HL-60 (cell line): ENCODE measurements around the gene BCDIN3D.

Experiments used
- DNase-seq, 2 experiments: peaks; one replicate each; pipeline ENCODE4 v3.0.0-alpha.2; 2010 to 2020; ENCODE audit warnings: low read depth in 1 of 2, low spot score in 1 of 2
- H3K27ac ChIP-seq: fragments of 250-450 bp; sonication (Bioruptor Pico); replicated peaks from 2 replicates; pipeline ENCODE4 v1.5.1; 2020; ENCODE audit warnings: mild to moderate bottlenecking, moderate library complexity
- H3K27me3 ChIP-seq: fragments of 250-450 bp; sonication (Bioruptor Pico); 2 replicates; pipeline ENCODE4 v1.5.1; 2021; ENCODE audit warnings: mild to moderate bottlenecking, moderate library complexity; ENCODE audit not compliant: insufficient read depth, poor library complexity, severe bottlenecking
- H3K4me3 ChIP-seq: replicated peaks from 2 replicates; pipeline ENCODE4 v1.5.1; 2011; ENCODE audit warnings: mild to moderate bottlenecking, control low read depth, low read length; ENCODE audit not compliant: insufficient read depth
- GABPA ChIP-seq: IDR thresholded peaks from 2 replicates; pipeline ENCODE4 v1.6.1; 2012; ENCODE audit warnings: low read depth
- POLR2AphosphoS5 ChIP-seq: IDR thresholded peaks from 2 replicates; pipeline ENCODE4 v1.6.1; 2012; ENCODE audit warnings: low read depth
- SPI1 ChIP-seq: IDR thresholded peaks from 2 replicates; pipeline ENCODE4 v1.6.1; 2012; ENCODE audit warnings: low read depth, mild to moderate bottlenecking, borderline replicate concordance
- TF ChIP-seq, protein P1 (sequence below): IDR thresholded peaks from one replicate; pipeline ENCODE4 v1.5.1; 2011; ENCODE audit warnings: low read length, control low read depth, inconsistent platforms; ENCODE audit not compliant: insufficient read depth
- TF ChIP-seq, protein P2 (sequence below): IDR thresholded peaks from 2 replicates; pipeline ENCODE4 v1.6.1; 2012; ENCODE audit warnings: low read depth; ENCODE audit not compliant: insufficient replicate concordance

BCDIN3D gene

DNA sequence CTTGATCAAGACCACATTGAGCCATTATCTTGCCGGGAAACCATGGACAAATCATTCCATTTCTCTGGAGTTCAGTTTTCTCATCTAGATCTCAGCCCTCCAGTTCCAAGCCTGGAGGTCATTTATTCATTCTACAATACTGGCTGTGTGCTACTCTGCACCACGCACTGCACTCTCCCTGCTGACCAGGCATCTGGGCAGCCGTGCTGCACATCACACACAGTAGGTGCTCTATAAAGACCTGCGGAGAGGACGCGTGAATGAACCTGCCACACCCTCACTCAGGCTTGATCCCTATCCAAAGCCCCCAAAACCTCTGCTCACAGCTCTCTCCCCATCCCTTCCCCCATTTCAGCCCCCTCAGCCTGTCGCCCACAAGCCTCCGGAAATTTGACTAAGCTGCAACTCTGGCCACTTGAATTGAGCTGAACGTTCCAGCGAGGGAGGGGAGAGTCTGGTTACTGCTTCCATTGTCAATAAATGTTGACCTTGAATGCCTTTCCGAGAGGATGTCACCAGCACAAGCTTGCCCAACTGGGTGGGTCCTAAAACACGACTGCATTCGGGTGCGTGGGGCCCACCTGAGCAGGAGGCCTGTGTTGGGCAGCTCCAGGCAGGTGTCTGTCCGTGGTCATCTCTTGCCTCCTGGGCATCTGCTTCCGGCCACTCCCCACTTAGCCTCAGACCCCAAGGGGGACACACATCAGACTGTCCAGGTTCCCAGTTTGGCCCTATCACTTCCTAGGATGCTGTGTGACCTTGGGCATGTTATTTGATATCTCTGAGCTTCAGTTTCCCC, 43.0 kb upstream of the BCDIN3D start:
- DNase-seq, result no peak
- Histone ChIP-seq H3K27me3 (peaks cover 2% of the 10 kb centered on the region), H3K27ac (no peak overlapping the region), H3K4me3 (no peak overlapping the region)
- TF ChIP-seq, protein P1, sequence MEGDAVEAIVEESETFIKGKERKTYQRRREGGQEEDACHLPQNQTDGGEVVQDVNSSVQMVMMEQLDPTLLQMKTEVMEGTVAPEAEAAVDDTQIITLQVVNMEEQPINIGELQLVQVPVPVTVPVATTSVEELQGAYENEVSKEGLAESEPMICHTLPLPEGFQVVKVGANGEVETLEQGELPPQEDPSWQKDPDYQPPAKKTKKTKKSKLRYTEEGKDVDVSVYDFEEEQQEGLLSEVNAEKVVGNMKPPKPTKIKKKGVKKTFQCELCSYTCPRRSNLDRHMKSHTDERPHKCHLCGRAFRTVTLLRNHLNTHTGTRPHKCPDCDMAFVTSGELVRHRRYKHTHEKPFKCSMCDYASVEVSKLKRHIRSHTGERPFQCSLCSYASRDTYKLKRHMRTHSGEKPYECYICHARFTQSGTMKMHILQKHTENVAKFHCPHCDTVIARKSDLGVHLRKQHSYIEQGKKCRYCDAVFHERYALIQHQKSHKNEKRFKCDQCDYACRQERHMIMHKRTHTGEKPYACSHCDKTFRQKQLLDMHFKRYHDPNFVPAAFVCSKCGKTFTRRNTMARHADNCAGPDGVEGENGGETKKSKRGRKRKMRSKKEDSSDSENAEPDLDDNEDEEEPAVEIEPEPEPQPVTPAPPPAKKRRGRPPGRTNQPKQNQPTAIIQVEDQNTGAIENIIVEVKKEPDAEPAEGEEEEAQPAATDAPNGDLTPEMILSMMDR, result no peak
- TF ChIP-seq, protein P2, sequence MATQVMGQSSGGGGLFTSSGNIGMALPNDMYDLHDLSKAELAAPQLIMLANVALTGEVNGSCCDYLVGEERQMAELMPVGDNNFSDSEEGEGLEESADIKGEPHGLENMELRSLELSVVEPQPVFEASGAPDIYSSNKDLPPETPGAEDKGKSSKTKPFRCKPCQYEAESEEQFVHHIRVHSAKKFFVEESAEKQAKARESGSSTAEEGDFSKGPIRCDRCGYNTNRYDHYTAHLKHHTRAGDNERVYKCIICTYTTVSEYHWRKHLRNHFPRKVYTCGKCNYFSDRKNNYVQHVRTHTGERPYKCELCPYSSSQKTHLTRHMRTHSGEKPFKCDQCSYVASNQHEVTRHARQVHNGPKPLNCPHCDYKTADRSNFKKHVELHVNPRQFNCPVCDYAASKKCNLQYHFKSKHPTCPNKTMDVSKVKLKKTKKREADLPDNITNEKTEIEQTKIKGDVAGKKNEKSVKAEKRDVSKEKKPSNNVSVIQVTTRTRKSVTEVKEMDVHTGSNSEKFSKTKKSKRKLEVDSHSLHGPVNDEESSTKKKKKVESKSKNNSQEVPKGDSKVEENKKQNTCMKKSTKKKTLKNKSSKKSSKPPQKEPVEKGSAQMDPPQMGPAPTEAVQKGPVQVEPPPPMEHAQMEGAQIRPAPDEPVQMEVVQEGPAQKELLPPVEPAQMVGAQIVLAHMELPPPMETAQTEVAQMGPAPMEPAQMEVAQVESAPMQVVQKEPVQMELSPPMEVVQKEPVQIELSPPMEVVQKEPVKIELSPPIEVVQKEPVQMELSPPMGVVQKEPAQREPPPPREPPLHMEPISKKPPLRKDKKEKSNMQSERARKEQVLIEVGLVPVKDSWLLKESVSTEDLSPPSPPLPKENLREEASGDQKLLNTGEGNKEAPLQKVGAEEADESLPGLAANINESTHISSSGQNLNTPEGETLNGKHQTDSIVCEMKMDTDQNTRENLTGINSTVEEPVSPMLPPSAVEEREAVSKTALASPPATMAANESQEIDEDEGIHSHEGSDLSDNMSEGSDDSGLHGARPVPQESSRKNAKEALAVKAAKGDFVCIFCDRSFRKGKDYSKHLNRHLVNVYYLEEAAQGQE, result no peak
- no peak for TF ChIP-seq GABPA

DNA sequence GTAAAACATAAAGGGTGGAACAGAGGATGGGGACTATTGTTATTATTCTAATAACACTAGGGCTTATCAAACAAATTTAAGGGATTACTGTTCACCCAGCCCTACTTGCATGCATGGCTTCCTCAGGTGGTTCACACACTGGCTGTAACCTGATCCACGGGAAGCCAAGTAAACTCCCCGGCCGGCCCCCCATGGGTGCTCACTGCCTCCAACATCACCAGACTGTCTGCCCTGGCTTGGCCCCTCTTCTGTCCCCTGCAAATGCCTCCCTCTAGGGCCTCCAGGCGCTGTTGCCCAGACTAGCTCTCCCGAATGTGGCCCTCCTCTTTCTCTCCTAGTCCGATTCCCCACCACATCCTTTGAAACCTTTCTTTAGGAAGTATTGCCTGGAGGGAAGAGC, 42.2 kb upstream of the BCDIN3D start:
- H3K27ac ChIP-seq, result no peak overlapping the region
- TF ChIP-seq GABPA (no peak), POLR2AphosphoS5 (no peak), SPI1 (no peak)
- TF ChIP-seq, protein P2, result no peak
- TF ChIP-seq, protein P1, result no peak
- H3K27me3 ChIP-seq, result peaks cover 2% of the 10 kb centered on the region
- DNase-seq, result no peak
- no peak overlapping the region for H3K4me3 ChIP-seq

DNA sequence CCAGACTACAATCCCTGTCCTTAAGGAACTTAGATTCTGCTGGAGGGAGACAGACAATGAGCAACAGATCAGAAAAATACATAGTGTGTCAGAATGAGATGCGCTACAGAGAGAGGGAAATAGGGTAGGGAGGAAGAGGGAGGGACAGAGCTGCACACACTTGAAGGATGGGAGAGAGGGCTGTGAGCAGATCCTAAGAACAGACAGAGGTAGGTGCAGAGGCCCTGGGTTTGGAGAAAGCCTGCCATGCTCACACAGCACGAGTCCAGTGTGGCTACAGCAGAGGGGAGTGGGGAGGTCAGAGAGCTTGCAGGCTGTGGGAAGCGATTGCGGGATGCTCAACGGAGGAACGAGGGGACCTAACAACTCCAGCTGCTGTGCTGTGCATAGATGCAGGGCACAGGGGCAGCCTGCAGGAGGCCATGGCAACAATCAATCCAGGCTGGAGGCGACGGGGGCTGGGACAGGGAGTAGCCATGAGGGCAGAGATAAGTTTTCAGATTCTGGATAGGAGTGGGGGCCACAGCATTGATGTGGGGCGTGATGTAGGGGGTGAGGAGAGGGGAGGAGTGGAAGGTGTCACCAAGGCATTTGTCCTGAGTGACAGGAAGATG, 40.1 kb upstream of the BCDIN3D start:
- Histone ChIP-seq H3K27ac (no peak overlapping the region), H3K27me3 (peaks cover 2% of the 10 kb centered on the region), H3K4me3 (no peak overlapping the region)
- TF ChIP-seq POLR2AphosphoS5 (no peak), GABPA (no peak), SPI1 (no peak)
- TF ChIP-seq, protein P2, result no peak
- TF ChIP-seq, protein P1, result no peak
- DNase-seq, result no peak
